Epithelial cell of esophagus (primary cell): ENCODE results near the gene FBXO21.

Experiments
- DNase-seq: peaks from one replicate; pipeline ENCODE4 v3.0.0; 2010; ENCODE audit warnings: low read depth
- H3K4me3 ChIP-seq: 2 replicates; pipeline ENCODE4 v1.5.1; 2011; ENCODE audit warnings: mild to moderate bottlenecking, low read length, control low read depth
- CTCF ChIP-seq: IDR thresholded peaks from 2 replicates; pipeline ENCODE4 v1.5.1; 2011; ENCODE audit warnings: low read depth, mild to moderate bottlenecking, low read length, control low read depth, inconsistent platforms; ENCODE audit not compliant: insufficient read depth; ENCODE audit errors: missing control alignments

FBXO21 gene

DNA sequence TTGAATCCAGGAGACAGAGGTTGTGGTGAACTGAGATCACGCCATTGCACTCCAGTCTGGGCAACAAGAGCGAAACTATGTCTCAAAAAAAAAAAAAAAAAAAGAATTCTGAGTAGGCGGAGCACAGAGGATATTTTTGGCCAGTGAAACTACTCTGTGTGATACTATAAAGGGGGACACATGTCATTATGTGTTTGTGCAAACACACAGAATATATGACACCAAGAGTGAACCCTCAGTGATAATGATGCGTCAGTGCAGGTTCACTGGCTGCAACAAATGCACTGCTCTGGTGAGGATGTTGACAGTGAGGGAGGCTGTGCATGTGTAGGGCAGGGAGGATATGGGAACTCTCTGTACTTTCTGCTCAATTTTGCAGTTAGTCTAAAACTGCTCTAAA lies 24.2 kb downstream of the FBXO21 start:
- no peak for DNase-seq
- H3K4me3 ChIP-seq, result no peak overlapping the region
- no peak for TF ChIP-seq CTCF

DNA sequence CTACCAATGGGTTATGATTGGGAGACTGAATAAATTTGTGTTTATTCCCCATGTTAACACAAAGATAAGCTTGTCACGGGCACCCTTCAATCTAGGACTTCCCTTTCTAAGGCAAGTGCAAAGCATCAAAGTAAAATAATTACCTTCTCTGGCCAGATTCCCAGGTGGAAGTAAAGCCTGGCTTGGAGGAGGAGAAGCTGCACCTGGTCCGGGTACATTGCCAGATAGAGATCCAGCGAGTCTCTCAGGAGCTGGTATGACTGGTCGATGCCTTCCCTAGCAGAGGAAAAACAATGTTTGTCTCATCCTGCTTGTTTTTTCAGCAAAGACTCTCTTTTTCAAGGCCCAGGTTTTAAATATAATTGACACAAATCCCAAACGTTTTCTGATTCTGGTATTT lies 24.9 kb downstream of the FBXO21 start:
- no peak overlapping the region for H3K4me3 ChIP-seq
- TF ChIP-seq CTCF, result no peak
- no peak for DNase-seq

GRCh38 chr12:117162633-117163032 lies 27.6 kb downstream of the FBXO21 start:
- H3K4me3 ChIP-seq, result no peak overlapping the region
- DNase-seq, result no peak
- no peak for TF ChIP-seq CTCF

- TF ChIP-seq CTCF, result no peak
- DNase-seq, result no peak
- no peak overlapping the region for H3K4me3 ChIP-seq
These were observed 28.1 kb downstream of the FBXO21 start for GRCh38 chr12:117162167-117162539.

DNA sequence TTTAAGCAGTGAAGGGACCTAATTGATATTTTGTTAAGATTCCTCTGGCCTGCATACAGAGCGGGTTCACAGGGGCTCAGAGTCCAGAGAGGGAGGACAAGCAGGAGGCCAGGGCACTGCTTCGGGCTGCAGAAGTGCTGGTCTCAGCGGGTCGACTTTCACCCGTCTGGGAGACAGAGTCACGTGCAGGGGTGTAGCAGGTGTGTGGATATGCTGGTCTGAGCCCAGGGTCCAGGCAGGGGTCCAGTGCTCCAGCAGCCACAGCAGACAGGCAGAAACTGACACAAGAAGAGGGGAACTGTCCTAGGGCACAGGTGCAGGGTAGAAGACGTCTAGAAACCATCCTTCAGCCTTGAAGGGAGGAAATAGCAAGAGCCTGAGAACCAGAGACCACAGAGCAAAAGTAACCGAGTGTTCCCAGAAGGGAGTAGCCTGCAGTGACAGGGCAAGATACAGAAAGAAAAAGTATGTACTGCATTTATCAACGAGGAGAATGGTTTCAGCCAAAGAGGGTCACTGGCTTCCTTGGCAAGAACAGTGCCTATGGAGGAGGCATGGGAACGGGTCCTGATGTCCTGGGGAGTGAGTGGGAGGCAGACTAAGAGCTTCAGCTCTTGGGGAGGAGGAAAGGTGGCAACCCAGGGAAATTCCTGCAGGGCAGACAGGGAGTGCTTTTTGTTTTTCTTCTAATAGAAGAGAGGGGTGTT lies 28.7 kb downstream of the FBXO21 start:
- no peak for DNase-seq
- TF ChIP-seq CTCF, result no peak
- no peak overlapping the region for H3K4me3 ChIP-seq

- H3K4me3 ChIP-seq, result no peak overlapping the region
- no peak for DNase-seq
- no peak for TF ChIP-seq CTCF
These were observed 30.6 kb downstream of the FBXO21 start for GRCh38 chr12:117159674-117160073.

GRCh38 chr12:117158911-117159553 lies 31.2 kb downstream of the FBXO21 start:
- H3K4me3 ChIP-seq, result no peak overlapping the region
- peak; percentile 19 for DNase-seq
- TF ChIP-seq CTCF, result no peak
